Endothelial cell of umbilical vein (primary cell): ENCODE data around the gene CRTC1. TPM values are rescaled to one million over a fixed set of nuclear protein-coding genes. Genes with fewer than 3 reads are reported as not detected.

Experiments used
- BruUV-seq: library from RNA; stranded (reverse); fragments of 400-500 nt; replicated peaks from 2 replicates; lab custom pipeline; 2021; lab: Mats Ljungman, UMichigan
- CTCF ChIA-PET: fragments of 300-600, 350-600 bp; sonication (Branson Sonifier 250); formaldehyde crosslinking; loops from one replicate; lab custom pipeline; 2021; ENCODE audit warnings: antibody characterized with exemption, inconsistent platforms; lab: Charles Lee
- POLR2A ChIA-PET: fragments of 300-600, 350-600 bp; sonication (Branson Sonifier 250); formaldehyde crosslinking; loops from one replicate; lab custom pipeline; 2021; ENCODE audit warnings: antibody characterized with exemption, inconsistent platforms; lab: Charles Lee
- DNase-seq: peaks from one replicate; pipeline ENCODE4 v3.0.0-alpha.2; 2011; ENCODE audit warnings: low read depth, low spot score
- FAIRE-seq: peaks from 2 replicates; lab custom pipeline; 2011; peaks lifted over from hg19 to GRCh38; lab: Jason Lieb, UNC
- H2AFZ ChIP-seq: 2 replicates; pipeline ENCODE4 v1.6.0; 2012; ENCODE audit warnings: low read depth, low read length, control low read depth, inconsistent platforms
- H3K27ac ChIP-seq: 2 replicates; pipeline ENCODE4 v1.5.1; 2011; ENCODE audit warnings: low read depth, mild to moderate bottlenecking, control low read depth, low read length, moderate library complexity; ENCODE audit not compliant: insufficient read depth
- H3K27me3 ChIP-seq, 2 experiments: 2 replicates each; pipeline versions ENCODE4 v1.6.0 to v1.6.1; 2011; ENCODE audit warnings: low read length in 2 of 2, mixed read lengths in 1 of 2; ENCODE audit not compliant: control insufficient read depth in 2 of 2, insufficient read depth in 2 of 2
- H3K36me3 ChIP-seq, 2 experiments: 2 replicates in 1 of 2; 3 replicates in 1 of 2; pipeline ENCODE4 v1.5.1; 2011; ENCODE audit warnings: low read length in 2 of 2, mild to moderate bottlenecking in 1 of 2, moderate library complexity in 1 of 2; ENCODE audit not compliant: control insufficient read depth in 2 of 2, insufficient read depth in 2 of 2; ENCODE audit errors: extremely low read depth in 1 of 2
- H3K4me1 ChIP-seq: 3 replicates; pipeline ENCODE4 v1.5.1; 2011; ENCODE audit warnings: mild to moderate bottlenecking, low read length; ENCODE audit not compliant: control insufficient read depth, insufficient read depth; ENCODE audit errors: extremely low read depth
- H3K4me2 ChIP-seq: 2 replicates; pipeline ENCODE4 v1.6.1; 2011; ENCODE audit warnings: low read length, control low read depth, mixed read lengths; ENCODE audit not compliant: insufficient read depth
- H3K4me3 ChIP-seq, 3 experiments: fragments of 200-600 bp in 1 of 3; sonication (generic), shearing (Covaris generic) in 1 of 3; replicated peaks in 1 of 3; 2 replicates each; pipeline ENCODE4 v1.5.1; 2011 to 2016; ENCODE audit warnings: control low read depth in 3 of 3, low read length in 3 of 3, mild to moderate bottlenecking in 2 of 3, inconsistent platforms in 1 of 3, low read depth in 1 of 3, moderate library complexity in 1 of 3; ENCODE audit not compliant: insufficient read depth in 1 of 3
- H3K79me2 ChIP-seq: 2 replicates; pipeline ENCODE4 v1.6.0; 2012; ENCODE audit warnings: low read length, inconsistent platforms; ENCODE audit not compliant: control insufficient read depth, insufficient read depth
- H3K9ac ChIP-seq: replicated peaks from 2 replicates; pipeline ENCODE3; 2011; ENCODE audit warnings: low read length, control low read depth; ENCODE audit not compliant: insufficient read depth; ENCODE audit errors: extremely low read depth
- H3K9me1 ChIP-seq: replicated peaks from 3 replicates; pipeline ENCODE4 v1.6.0; 2011; ENCODE audit warnings: mild to moderate bottlenecking, low read length; ENCODE audit not compliant: control insufficient read depth, insufficient read depth; ENCODE audit errors: extremely low read depth
- H3K9me3 ChIP-seq: replicated peaks from 2 replicates; pipeline ENCODE4 v1.5.1; 2012; ENCODE audit warnings: low read length, inconsistent platforms; ENCODE audit not compliant: control insufficient read depth, insufficient read depth
- H4K20me1 ChIP-seq: replicated peaks from 2 replicates; pipeline ENCODE3; 2011; ENCODE audit warnings: mild to moderate bottlenecking, low read length; ENCODE audit not compliant: control insufficient read depth, insufficient read depth; ENCODE audit errors: extremely low read depth
- CTCF ChIP-seq, 2 donors: IDR thresholded peaks; 1 replicate in 1 of 2; 2 replicates in 1 of 2; pipeline ENCODE4 v1.5.1; 2011; ENCODE audit warnings: low read length in 2 of 2, mild to moderate bottlenecking in 2 of 2, moderate library complexity in 2 of 2, control low read depth in 1 of 2, inconsistent platforms in 1 of 2, low read depth in 1 of 2; ENCODE audit not compliant: insufficient read depth in 1 of 2; ENCODE audit errors: extremely low read depth in 1 of 2
- EZH2 ChIP-seq: IDR thresholded peaks from 2 replicates; pipeline ENCODE4 v1.6.1; 2012; ENCODE audit warnings: borderline replicate concordance, low read depth, mild to moderate bottlenecking, moderate library complexity, low read length, inconsistent platforms; ENCODE audit not compliant: severe bottlenecking
- FOS ChIP-seq: IDR thresholded peaks from 2 replicates; pipeline ENCODE4 v1.6.1; 2011; ENCODE audit warnings: mild to moderate bottlenecking, low read length, moderate library complexity, borderline replicate concordance; ENCODE audit not compliant: insufficient read depth
- GATA2 ChIP-seq: IDR thresholded peaks from 2 replicates; pipeline ENCODE4 v1.7.0; 2011; ENCODE audit warnings: low read depth, mild to moderate bottlenecking, moderate library complexity, mixed read lengths, low read length; ENCODE audit not compliant: insufficient read length, insufficient read depth
- JUN ChIP-seq: IDR thresholded peaks from 2 replicates; pipeline ENCODE4 v1.6.1; 2011; ENCODE audit warnings: borderline replicate concordance, low read depth; ENCODE audit not compliant: insufficient read length, insufficient read depth
- MAX ChIP-seq: IDR thresholded peaks from 2 replicates; pipeline ENCODE4 v1.6.1; 2011; ENCODE audit not compliant: insufficient read depth, insufficient read length
- MYC ChIP-seq: IDR thresholded peaks from one replicate; pipeline ENCODE4 v1.6.1; 2011; ENCODE audit warnings: mild to moderate bottlenecking, low read depth, low read length
- POLR2A ChIP-seq: IDR thresholded peaks from 2 replicates; pipeline ENCODE4 v1.6.1; 2012; ENCODE audit warnings: low read depth, mild to moderate bottlenecking, control low read depth, low read length
- POLR2AphosphoS5 ChIP-seq: IDR thresholded peaks from 2 replicates; pipeline ENCODE4 v1.6.1; 2012; ENCODE audit warnings: low read depth, mild to moderate bottlenecking, control low read depth, low read length, moderate library complexity; ENCODE audit not compliant: insufficient read depth
- dilution Hi-C: fragments of 300-500 bp; cut with MboI; formaldehyde crosslinking; loops from one replicate; pipeline ENCODE4 v1.15.0; 2019; ENCODE audit warnings: low sequenced_read_pairs; ENCODE audit not compliant: extremely low pct_ligation_motif_present
- intact Hi-C: fragments of 100-400 bp; cut with micrococcal nuclease; formaldehyde crosslinking; loops from one replicate; pipeline ENCODE4 v1.10.0; 2022
- polyA plus RNA-seq, 4 experiments: library from polyadenylated mRNA; depleted of rRNA in 3 of 4; stranded (reverse) in 3 of 4; unstranded in 1 of 4; fragments of >200 nt; gene quantifications; 2 replicates each; pipeline versions ENCODE4 v1.2.1 to v1.2.3, GENCODE V29; 2011 to 2012; ENCODE audit warnings: missing spikeins in 1 of 4
- total RNA-seq: library from RNA; stranded (reverse); gene quantifications from 2 replicates; pipeline ENCODE4 v1.2.3, GENCODE V29; 2021

Gene CRTC1
- total and polyA plus RNA-seq, 2 donors (not counting 3 experiments of a cell fraction or from before 2014, with no cell fraction given): 4.2 to 11.4 TPM

- POLR2A ChIA-PET: no interaction called here
- no peak overlapping the region for H3K4me2 ChIP-seq
- no peaks in the 10 kb centered on the region for H3K36me3 ChIP-seq
- no peaks in the 10 kb centered on the region for H3K9me3 ChIP-seq
- DNase-seq (no peak), FAIRE-seq (no peak)
- dilution Hi-C loops: no loop called here
- no peak overlapping the region for H3K27ac ChIP-seq
- no peaks in the 10 kb centered on the region for H3K9me1 ChIP-seq
- H3K4me3 ChIP-seq: no peak overlapping the region
- H3K79me2 ChIP-seq: no peaks in the 10 kb centered on the region
- BruUV-seq: no TSS peak
- H3K9ac ChIP-seq: no peak overlapping the region
- no peaks in the 10 kb centered on the region for H3K4me1 ChIP-seq
- H4K20me1 ChIP-seq: no peaks in the 10 kb centered on the region
- intact Hi-C loops: no loop called here
- CTCF ChIA-PET: interaction anchor here (0.6 kb wide), 1 partner anchor 51 kb away, joined by 4 read pairs; no protein-coding TSS in a partner anchor
- TF ChIP-seq POLR2A (no peak), MYC (no peak), POLR2AphosphoS5 (no peak), GATA2 (no peak), JUN (no peak), FOS (no peak), MAX (no peak), CTCF (IDR thresholded peaks at IDR 0.05; ENCODE audit: extremely low read depth in 1 of 2, insufficient read depth in 1 of 2, low read depth in 1 of 2, low read length in 2 of 2) (no peak), EZH2 (no peak)
- H2AFZ ChIP-seq: no peak overlapping the region
- peaks cover 24 to 26% of the 10 kb centered on the region in 2 experiments for H3K27me3 ChIP-seq
These were observed 112.1 kb downstream of the CRTC1 start for GRCh38 chr19:18795540-18795939.
